Retinal pigment epithelial cell (primary cell): ENCODE data around the gene CARD8.

Source experiments
- DNase-seq: peaks from one replicate; pipeline ENCODE4 v3.0.0-alpha.2; 2010; ENCODE audit warnings: low read depth
- H3K4me3 ChIP-seq: 2 replicates; pipeline ENCODE4 v1.5.1; 2011; ENCODE audit warnings: mild to moderate bottlenecking, low read length, control low read depth, moderate library complexity
- TF ChIP-seq, protein P1 (sequence below): conservative IDR thresholded peaks from 2 replicates; pipeline ENCODE4 v1.5.1; 2011; ENCODE audit warnings: low read depth, low read length, control low read depth, inconsistent platforms

CARD8 gene

DNA sequence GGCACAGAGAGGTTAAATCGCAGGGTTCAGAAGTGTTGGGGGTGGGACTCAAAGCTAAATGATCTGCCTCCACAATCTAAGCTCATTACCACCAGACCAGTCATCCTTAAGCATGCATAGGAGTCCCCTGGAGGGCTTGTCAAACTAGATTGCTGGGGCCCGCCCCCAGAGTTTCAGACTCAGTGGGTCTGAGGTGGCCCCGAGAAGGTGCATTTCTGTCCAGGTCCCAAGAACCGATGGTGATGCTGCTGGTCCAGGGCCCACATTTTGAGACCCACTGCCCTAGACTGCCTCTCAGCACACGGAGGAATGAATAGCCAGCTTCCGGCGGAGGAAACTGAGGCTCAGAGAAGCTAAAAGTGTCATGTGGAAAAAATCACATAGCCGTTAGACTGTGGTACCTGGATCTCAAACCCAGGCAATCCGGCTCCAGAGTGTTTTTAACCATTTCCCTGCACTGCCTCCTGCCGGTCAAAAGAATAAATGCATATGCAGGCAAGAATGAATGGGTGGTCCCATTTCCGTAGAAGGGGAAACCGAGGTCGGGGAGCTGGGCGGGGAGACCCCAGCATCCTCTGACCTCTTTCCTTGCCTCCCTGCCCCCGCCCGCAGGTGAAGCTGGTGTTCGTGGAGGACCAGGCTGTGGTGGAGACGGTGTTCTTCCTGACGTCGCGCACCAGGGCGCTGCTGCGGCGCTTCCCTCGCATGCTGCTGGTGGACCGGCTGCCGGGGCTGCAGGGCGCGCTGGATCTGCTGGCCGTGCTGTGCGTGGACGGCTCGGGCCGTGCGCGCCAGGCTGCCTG is 61.5 kb downstream of the CARD8 start:
- no peak overlapping the region for H3K4me3 ChIP-seq
- TF ChIP-seq, protein P1, sequence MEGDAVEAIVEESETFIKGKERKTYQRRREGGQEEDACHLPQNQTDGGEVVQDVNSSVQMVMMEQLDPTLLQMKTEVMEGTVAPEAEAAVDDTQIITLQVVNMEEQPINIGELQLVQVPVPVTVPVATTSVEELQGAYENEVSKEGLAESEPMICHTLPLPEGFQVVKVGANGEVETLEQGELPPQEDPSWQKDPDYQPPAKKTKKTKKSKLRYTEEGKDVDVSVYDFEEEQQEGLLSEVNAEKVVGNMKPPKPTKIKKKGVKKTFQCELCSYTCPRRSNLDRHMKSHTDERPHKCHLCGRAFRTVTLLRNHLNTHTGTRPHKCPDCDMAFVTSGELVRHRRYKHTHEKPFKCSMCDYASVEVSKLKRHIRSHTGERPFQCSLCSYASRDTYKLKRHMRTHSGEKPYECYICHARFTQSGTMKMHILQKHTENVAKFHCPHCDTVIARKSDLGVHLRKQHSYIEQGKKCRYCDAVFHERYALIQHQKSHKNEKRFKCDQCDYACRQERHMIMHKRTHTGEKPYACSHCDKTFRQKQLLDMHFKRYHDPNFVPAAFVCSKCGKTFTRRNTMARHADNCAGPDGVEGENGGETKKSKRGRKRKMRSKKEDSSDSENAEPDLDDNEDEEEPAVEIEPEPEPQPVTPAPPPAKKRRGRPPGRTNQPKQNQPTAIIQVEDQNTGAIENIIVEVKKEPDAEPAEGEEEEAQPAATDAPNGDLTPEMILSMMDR: peak; percentile 62
- DNase-seq: no peak

DNA sequence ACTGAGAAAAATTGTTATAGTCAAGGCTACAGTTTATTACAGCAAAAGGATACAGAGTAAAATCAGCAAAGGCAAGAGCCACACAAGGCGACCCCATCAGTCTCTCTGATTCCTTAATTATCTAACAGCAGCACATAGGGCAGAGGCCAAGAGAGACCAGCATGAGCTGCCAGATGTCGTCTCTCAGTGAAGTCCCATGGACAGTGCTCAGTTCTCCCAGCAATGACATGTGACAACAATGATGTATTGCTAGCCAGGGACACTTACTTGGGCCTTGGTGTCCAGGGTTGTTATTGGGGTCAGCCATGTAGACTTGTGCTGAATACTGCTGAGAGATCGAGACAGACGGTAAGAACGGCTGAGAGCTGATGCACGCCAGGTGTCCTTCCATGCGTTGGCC is 63.0 kb downstream of the CARD8 start:
- TF ChIP-seq, protein P1: no peak
- no peak for DNase-seq

GRCh38 chr19:48190885-48191284 is 64.8 kb downstream of the CARD8 start:
- DNase-seq: no peak
- H3K4me3 ChIP-seq: no peak overlapping the region
- TF ChIP-seq, protein P1: no peak

More for the DNA sequence above, 63.0 kb downstream of the CARD8 start:
- H3K4me3 ChIP-seq: no peak overlapping the region

DNA sequence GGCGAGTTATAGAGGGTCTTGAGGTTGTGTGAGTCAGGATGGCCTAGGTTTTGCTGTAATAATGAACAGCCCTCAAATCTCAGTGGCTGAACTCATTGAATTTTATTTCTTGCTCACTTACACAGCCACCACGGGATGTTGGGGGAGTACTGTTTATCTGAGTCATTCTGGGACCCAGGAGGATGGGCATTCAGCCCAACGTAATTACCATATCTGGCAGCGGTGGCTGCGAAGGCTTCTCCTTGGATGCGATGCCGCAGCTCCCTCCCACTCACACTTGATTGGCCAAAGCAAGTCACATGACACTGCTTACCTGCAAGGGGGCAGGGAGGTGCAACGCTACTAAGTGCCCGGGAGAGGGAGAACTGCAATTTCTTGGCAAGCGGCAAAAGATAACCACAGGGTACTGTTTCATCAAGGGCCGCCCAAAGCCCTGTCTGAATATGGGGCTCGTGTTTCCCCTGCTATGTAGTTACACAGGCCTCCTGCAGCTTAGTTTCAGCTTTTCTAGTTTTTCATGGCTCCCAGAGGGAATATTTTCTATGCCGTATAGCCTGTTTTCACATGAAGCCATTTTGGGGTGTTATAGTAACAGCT is 65.3 kb downstream of the CARD8 start:
- TF ChIP-seq, protein P1: peak; percentile 12
- H3K4me3 ChIP-seq: no peak overlapping the region
- no peak for DNase-seq

DNA sequence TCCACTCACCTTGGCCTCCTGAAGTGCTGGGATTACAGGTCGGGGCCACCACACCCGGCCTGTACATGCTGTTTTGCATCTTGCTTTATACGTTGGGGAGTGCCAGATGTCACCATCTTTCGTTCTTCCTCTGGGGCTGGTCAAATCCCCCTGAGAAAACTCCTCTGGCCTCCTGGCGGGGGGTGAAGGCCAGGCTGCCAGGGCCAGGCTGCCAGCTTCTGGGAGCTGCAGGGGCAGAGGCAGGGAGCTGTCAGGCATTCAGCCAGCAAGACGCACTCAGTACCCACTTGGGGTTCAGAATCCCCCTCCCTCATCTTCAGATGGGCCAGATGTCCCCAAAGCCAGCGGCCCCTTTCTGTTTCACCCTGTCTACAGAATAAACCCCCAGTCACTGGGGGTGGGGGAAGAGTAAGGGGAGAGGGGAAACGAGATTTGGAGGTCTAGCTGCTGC is 69.1 kb downstream of the CARD8 start:
- TF ChIP-seq, protein P1: no peak
- no peak overlapping the region for H3K4me3 ChIP-seq
- DNase-seq: no peak

GRCh38 chr19:48186015-48186414 is 69.7 kb downstream of the CARD8 start:
- no peak for DNase-seq
- no peak overlapping the region for H3K4me3 ChIP-seq
- TF ChIP-seq, protein P1: no peak

GRCh38 chr19:48183356-48183755 is 72.4 kb downstream of the CARD8 start:
- DNase-seq: no peak

More at GRCh38 chr19:48183356-48183755, 72.4 kb downstream of the CARD8 start:
- no peak overlapping the region for H3K4me3 ChIP-seq
- TF ChIP-seq, protein P1: no peak
